ENCODE results near the gene PELI3. TPM values are rescaled to one million over a fixed set of nuclear protein-coding genes. Genes with fewer than 3 reads are reported as not detected.

The PELI3 gene
- total and polyA plus RNA-seq, 2 donors (not counting 1 experiment from before 2014, with no cell fraction given): 3.2 to 15.6 TPM

DNA sequence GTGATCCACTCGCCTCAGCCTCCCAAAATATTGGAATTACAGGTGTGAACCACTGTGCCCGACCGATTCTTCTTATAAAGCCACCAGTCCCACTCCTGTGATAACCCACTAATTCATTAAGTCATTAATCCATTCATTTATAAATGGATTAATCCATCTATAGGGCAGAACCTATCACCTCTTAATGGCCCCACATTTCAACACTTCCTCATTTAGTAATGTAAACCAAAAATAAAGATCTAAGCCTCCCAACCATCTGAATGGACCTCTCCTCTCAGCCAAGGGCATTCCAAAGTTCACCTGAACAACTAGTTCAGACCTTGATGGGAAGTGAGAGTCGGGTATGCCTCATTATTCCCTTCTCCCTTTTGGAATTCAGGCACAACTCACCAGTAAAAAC lies 18.2 kb upstream of the PELI3 start:
- no peaks in the 10 kb centered on the region for H3K4me1 Mint-ChIP-seq
- H3K27ac ChIP-seq (ENCODE audit: low read length in 2 of 2): no peak overlapping the region
- H3K27me3 ChIP-seq (replicated peaks in 1 of 4; ENCODE audit: control extremely low read depth in 1 of 4, control insufficient read depth in 3 of 4, insufficient read depth in 4 of 4, low read length in 3 of 4): peaks cover 0 to 3% (median 0%) of the 10 kb centered on the region in 4 experiments
- POLR2A ChIA-PET: no interaction called here
- CTCF ChIA-PET: no interaction called here
- intact Hi-C loops (cut with micrococcal nuclease): no loop called here
- H4K20me1 ChIP-seq (ENCODE audit: control insufficient read depth, insufficient read depth, low read length, poor library complexity, severe bottlenecking): no peaks in the 10 kb centered on the region
- no peak overlapping the region for H3K9ac ChIP-seq (ENCODE audit: low read length)
- TF ChIP-seq EZH2 (IDR thresholded peaks at IDR 0.05; ENCODE audit: borderline replicate concordance, insufficient read depth, low read depth, low read length, poor library complexity, severe bottlenecking): no peak
- TF ChIP-seq, protein P1, sequence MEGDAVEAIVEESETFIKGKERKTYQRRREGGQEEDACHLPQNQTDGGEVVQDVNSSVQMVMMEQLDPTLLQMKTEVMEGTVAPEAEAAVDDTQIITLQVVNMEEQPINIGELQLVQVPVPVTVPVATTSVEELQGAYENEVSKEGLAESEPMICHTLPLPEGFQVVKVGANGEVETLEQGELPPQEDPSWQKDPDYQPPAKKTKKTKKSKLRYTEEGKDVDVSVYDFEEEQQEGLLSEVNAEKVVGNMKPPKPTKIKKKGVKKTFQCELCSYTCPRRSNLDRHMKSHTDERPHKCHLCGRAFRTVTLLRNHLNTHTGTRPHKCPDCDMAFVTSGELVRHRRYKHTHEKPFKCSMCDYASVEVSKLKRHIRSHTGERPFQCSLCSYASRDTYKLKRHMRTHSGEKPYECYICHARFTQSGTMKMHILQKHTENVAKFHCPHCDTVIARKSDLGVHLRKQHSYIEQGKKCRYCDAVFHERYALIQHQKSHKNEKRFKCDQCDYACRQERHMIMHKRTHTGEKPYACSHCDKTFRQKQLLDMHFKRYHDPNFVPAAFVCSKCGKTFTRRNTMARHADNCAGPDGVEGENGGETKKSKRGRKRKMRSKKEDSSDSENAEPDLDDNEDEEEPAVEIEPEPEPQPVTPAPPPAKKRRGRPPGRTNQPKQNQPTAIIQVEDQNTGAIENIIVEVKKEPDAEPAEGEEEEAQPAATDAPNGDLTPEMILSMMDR (IDR thresholded peaks at IDR 0.05): no peak
- H3K4me3 Mint-ChIP-seq: no peak overlapping the region
- no peak overlapping the region for H3K4me2 ChIP-seq (replicated peaks; ENCODE audit: low read depth, low read length, poor library complexity, severe bottlenecking)
- peaks cover 0 to 2% (median 2%) of the 10 kb centered on the region in 3 donors for H3K9me3 ChIP-seq (ENCODE audit: control extremely low read depth in 1 of 3, control insufficient read depth in 2 of 3, insufficient read depth in 1 of 3, low read length in 2 of 3)
- ATAC-seq (ENCODE audit: low read depth) (no peak), DNase-seq (no peak)
- no peaks in the 10 kb centered on the region for H3K4me1 ChIP-seq (ENCODE audit: control insufficient read depth in 2 of 2, insufficient read depth in 2 of 2, low read length in 2 of 2)
- no peaks in the 10 kb centered on the region for H3K79me2 ChIP-seq (ENCODE audit: control insufficient read depth, insufficient read depth, low read length)
- no peak overlapping the region for H3K27ac Mint-ChIP-seq
- H3K36me3 ChIP-seq (replicated peaks in 1 of 2; ENCODE audit: control extremely low read depth in 1 of 2, control insufficient read depth in 1 of 2, extremely low read depth in 1 of 2, insufficient read depth in 2 of 2, low read length in 1 of 2): no peaks in the 10 kb centered on the region
- peaks cover 3% of the 10 kb centered on the region for H3K9me3 Mint-ChIP-seq (ENCODE audit: insufficient read depth)
- 93% methylated on average over 3 of the region's 4 CpGs for WGBS (ENCODE audit: insufficient coverage)
- H3K27me3 Mint-ChIP-seq: peaks cover 8% of the 10 kb centered on the region
- no peak overlapping the region for H2AFZ ChIP-seq (ENCODE audit: insufficient read depth, low read depth, low read length, poor library complexity, severe bottlenecking)
- H3K4me3 ChIP-seq (ENCODE audit: control extremely low read depth in 1 of 5, extremely low read depth in 1 of 5, insufficient read depth in 1 of 5, low read depth in 2 of 5, low read length in 4 of 5): no peak overlapping the region

DNA sequence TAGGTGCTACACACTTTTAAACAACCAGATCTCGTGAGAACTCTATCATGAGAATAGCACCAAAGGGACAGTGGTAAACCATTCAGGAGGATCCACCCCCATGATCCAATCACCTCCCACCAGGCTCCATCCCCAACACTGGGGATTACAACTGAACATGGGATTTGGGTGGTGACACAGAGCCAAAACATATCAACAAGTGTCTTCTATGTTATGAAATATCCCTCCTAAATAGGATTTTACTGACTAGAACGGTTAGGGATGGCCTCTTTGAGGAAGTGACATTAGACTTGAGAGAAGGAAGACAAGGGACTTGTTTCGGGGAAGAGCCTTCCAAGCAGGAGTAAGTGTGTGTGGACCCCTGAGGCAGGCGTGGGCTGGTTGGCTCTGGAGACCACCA lies 16.1 kb upstream of the PELI3 start:
- ChIA-PET CTCF (interaction anchor here (0.9 kb wide), 1 partner anchor 8 kb away, joined by 3 read pairs; no protein-coding TSS in a partner anchor), POLR2A (no interaction called here)
- no peaks in the 10 kb centered on the region for H3K36me3 ChIP-seq (replicated peaks in 1 of 2; ENCODE audit: control extremely low read depth in 1 of 2, control insufficient read depth in 1 of 2, extremely low read depth in 1 of 2, insufficient read depth in 2 of 2, low read length in 1 of 2)
- Mint-ChIP-seq H3K27ac (no peak overlapping the region), H3K27me3 (peaks cover 8% of the 10 kb centered on the region), H3K4me1 (peaks cover 6% of the 10 kb centered on the region), H3K4me3 (no peak overlapping the region), H3K9me3 (ENCODE audit: insufficient read depth) (no peaks in the 10 kb centered on the region)
- H3K79me2 ChIP-seq (ENCODE audit: control insufficient read depth, insufficient read depth, low read length): no peaks in the 10 kb centered on the region
- no peak overlapping the region for H3K9ac ChIP-seq (ENCODE audit: low read length)
- no peak for TF ChIP-seq EZH2 (IDR thresholded peaks at IDR 0.05; ENCODE audit: borderline replicate concordance, insufficient read depth, low read depth, low read length, poor library complexity, severe bottlenecking)
- TF ChIP-seq, protein P1 (IDR thresholded peaks at IDR 0.05): no peak
- WGBS (ENCODE audit: insufficient coverage): 83% methylated on average over 2 of the region's 4 CpGs
- H3K27ac ChIP-seq (ENCODE audit: low read length in 2 of 2): no peak overlapping the region
- no peak overlapping the region for H2AFZ ChIP-seq (ENCODE audit: insufficient read depth, low read depth, low read length, poor library complexity, severe bottlenecking)
- no peaks in the 10 kb centered on the region for H3K9me3 ChIP-seq (ENCODE audit: control extremely low read depth in 1 of 3, control insufficient read depth in 2 of 3, insufficient read depth in 1 of 3, low read length in 2 of 3)
- intact Hi-C loops (cut with micrococcal nuclease): no loop called here
- H4K20me1 ChIP-seq (ENCODE audit: control insufficient read depth, insufficient read depth, low read length, poor library complexity, severe bottlenecking): no peaks in the 10 kb centered on the region
- no peak overlapping the region for H3K4me3 ChIP-seq (ENCODE audit: control extremely low read depth in 1 of 5, extremely low read depth in 1 of 5, insufficient read depth in 1 of 5, low read depth in 2 of 5, low read length in 4 of 5)
- ATAC-seq (ENCODE audit: low read depth) (no peak), DNase-seq (no peak)
- H3K4me2 ChIP-seq (replicated peaks; ENCODE audit: low read depth, low read length, poor library complexity, severe bottlenecking): no peak overlapping the region
- H3K27me3 ChIP-seq (replicated peaks in 1 of 4; ENCODE audit: control extremely low read depth in 1 of 4, control insufficient read depth in 3 of 4, insufficient read depth in 4 of 4, low read length in 3 of 4): peaks cover 0 to 3% (median 0%) of the 10 kb centered on the region in 4 experiments
- peaks cover 5 to 9% of the 10 kb centered on the region in 2 donors for H3K4me1 ChIP-seq (ENCODE audit: control insufficient read depth in 2 of 2, insufficient read depth in 2 of 2, low read length in 2 of 2)
